ENCODE data around the gene TRIM26.

The TRIM26 gene

GRCh38 chr6:30216096-30216495 is 2.9 kb upstream of the TRIM26 start:
- no peak overlapping the region for H3K4me3 ChIP-seq (ENCODE audit: low read depth, low read length)
- TF ChIP-seq CTCF (IDR thresholded peaks at IDR 0.05; ENCODE audit: borderline replicate concordance, insufficient read depth, low read depth, low read length), result no peak

GRCh38 chr6:30214657-30214982 is 1.4 kb upstream of the TRIM26 start:
- no peak for TF ChIP-seq CTCF (IDR thresholded peaks at IDR 0.05; ENCODE audit: borderline replicate concordance, insufficient read depth, low read depth, low read length)

GRCh38 chr6:30213957-30214656 is 901 bp upstream of the TRIM26 start:
- TF ChIP-seq CTCF (IDR thresholded peaks at IDR 0.05; ENCODE audit: borderline replicate concordance, insufficient read depth, low read depth, low read length), result no peak
- H3K4me3 ChIP-seq (ENCODE audit: low read depth, low read length), result peak overlapping the region; percentile 69

More at GRCh38 chr6:30214657-30214982, 1.4 kb upstream of the TRIM26 start:
- peak overlapping the region; percentile 69 for H3K4me3 ChIP-seq (ENCODE audit: low read depth, low read length)

- no peak for TF ChIP-seq CTCF (IDR thresholded peaks at IDR 0.05; ENCODE audit: borderline replicate concordance, insufficient read depth, low read depth, low read length)
- peak overlapping the region; percentile 69 for H3K4me3 ChIP-seq (ENCODE audit: low read depth, low read length)
Measured at GRCh38 chr6:30213667-30213956, 406 bp upstream of the TRIM26 start.

- peak overlapping the region; percentile 17 for H3K4me3 ChIP-seq (ENCODE audit: low read depth, low read length)
- no peak for TF ChIP-seq CTCF (IDR thresholded peaks at IDR 0.05; ENCODE audit: borderline replicate concordance, insufficient read depth, low read depth, low read length)
Measured at GRCh38 chr6:30211899-30212298, 1.3 kb downstream of the TRIM26 start.

DNA sequence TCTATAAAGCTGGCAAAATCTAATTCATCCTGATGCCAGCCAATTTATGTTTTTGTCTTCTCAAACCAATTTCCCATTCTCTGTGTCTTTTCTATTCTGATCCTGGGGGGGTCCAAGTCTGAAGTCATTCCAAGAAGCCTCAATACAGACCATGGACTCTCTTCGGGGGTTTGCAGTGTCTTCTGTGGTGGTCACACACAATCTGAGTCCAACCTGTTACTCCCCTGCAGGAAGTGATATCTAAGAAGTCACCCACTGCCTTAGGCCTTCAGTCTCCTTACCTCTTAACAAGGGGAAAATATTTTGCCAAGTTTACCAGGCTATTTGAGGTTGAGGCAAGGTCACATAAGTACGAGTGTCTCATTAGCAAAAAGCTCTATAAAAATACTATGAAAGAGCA is 1.9 kb downstream of the TRIM26 start:
- no peak for TF ChIP-seq CTCF (IDR thresholded peaks at IDR 0.05; ENCODE audit: borderline replicate concordance, insufficient read depth, low read depth, low read length)
- no peak overlapping the region for H3K4me3 ChIP-seq (ENCODE audit: low read depth, low read length)

GRCh38 chr6:30207619-30208295 is 5.4 kb downstream of the TRIM26 start:
- TF ChIP-seq CTCF (IDR thresholded peaks at IDR 0.05; ENCODE audit: borderline replicate concordance, insufficient read depth, low read depth, low read length), result no peak
- no peak overlapping the region for H3K4me3 ChIP-seq (ENCODE audit: low read depth, low read length)
